ENCODE measurements around the gene CKLF. TPM values are rescaled to one million over a fixed set of nuclear protein-coding genes. Genes with fewer than 3 reads are reported as not detected.

Gene CKLF
- total and polyA plus RNA-seq, 4 donors: 9.5 to 36.1 (median 21.5) TPM

GRCh38 chr16:66585481-66586239 lies 33.3 kb downstream of the CKLF start:
- Histone ChIP-seq H3K36me3 (ENCODE audit: control insufficient read depth in 4 of 4, insufficient read depth in 3 of 4, low read depth in 1 of 4, low read length in 3 of 4) (no peaks in the 10 kb centered on the region), H3K4me3 (ENCODE audit: low read depth in 1 of 3, low read length in 3 of 3) (no peak overlapping the region), H3K4me1 (ENCODE audit: control insufficient read depth in 4 of 4, insufficient read depth in 4 of 4, low read length in 3 of 4) (no peaks in the 10 kb centered on the region), H3K27ac (ENCODE audit: low read depth in 1 of 2, low read length in 2 of 2) (peak overlapping the region in 1 of 2 donors; percentile 37), H3K9ac (ENCODE audit: low read depth in 1 of 2, low read length in 2 of 2) (no peak overlapping the region), H3K27me3 (ENCODE audit: control insufficient read depth in 4 of 4, insufficient read depth in 4 of 4, low read length in 3 of 4) (no peaks in the 10 kb centered on the region), H3K9me3 (ENCODE audit: control insufficient read depth in 4 of 4, low read length in 3 of 4) (no peaks in the 10 kb centered on the region)
- no peak for TF ChIP-seq REST (IDR thresholded peaks at IDR 0.05)
- no peak for TF ChIP-seq YY1 (IDR thresholded peaks at IDR 0.05)
- TF ChIP-seq TAF1 (conservative IDR thresholded peaks at IDR 0.05): no peak
- TF ChIP-seq MAX (IDR thresholded peaks at IDR 0.05): no peak
- TF ChIP-seq JUND (IDR thresholded peaks at IDR 0.05): no peak
- no peak for TF ChIP-seq CTCF (IDR thresholded peaks at IDR 0.05; ENCODE audit: low read depth, low read length, missing input control)
- TF ChIP-seq RXRA (IDR thresholded peaks at IDR 0.05): no peak
- TF ChIP-seq HNF4G (IDR thresholded peaks at IDR 0.05): no peak
- TF ChIP-seq FOXA2 (IDR thresholded peaks at IDR 0.05): no peak
- TF ChIP-seq FOXA1 (IDR thresholded peaks at IDR 0.05): no peak
- no peak for TF ChIP-seq SP1 (IDR thresholded peaks at IDR 0.05)
- TF ChIP-seq NR2F2 (IDR thresholded peaks at IDR 0.05): no peak
- no peak for TF ChIP-seq ATF3 (IDR thresholded peaks at IDR 0.05)
- TF ChIP-seq HNF4A (conservative IDR thresholded peaks at IDR 0.05): no peak
- TF ChIP-seq RAD21 (IDR thresholded peaks at IDR 0.05): no peak
- TF ChIP-seq GABPA (IDR thresholded peaks at IDR 0.05 in 1 of 2, conservative IDR thresholded peaks at IDR 0.05 in 1 of 2): no peak
- TF ChIP-seq ZBTB33 (IDR thresholded peaks at IDR 0.05): no peak
- no peak for TF ChIP-seq EGR1 (IDR thresholded peaks at IDR 0.05; ENCODE audit: low read depth in 2 of 2)
- DNase-seq (ENCODE audit: low spot score): no peak
- 72% methylated on average over 10 of the region's 10 CpGs for WGBS

Measured in liver (tissue), 9 donors.